A673 (cell line): ENCODE data around the gene KHNYN. TPM values are rescaled to one million over a fixed set of nuclear protein-coding genes. Genes with fewer than 3 reads are reported as not detected.
A peak's percentile ranks its signal among the peaks of the same experiment; 100 is the strongest.

Experiments used
- BruUV-seq: library from RNA; stranded (reverse); fragments of 400-500 nt; replicated peaks from 2 replicates; lab custom pipeline; 2021; lab: Mats Ljungman, UMichigan
- CTCF ChIA-PET: fragments of 300-600 bp; sonication (Branson Sonifier 250); formaldehyde crosslinking; loops from one replicate; lab custom pipeline; 2022; ENCODE audit warnings: antibody characterized with exemption; lab: Charles Lee
- POLR2A ChIA-PET: fragments of 300-600 bp; sonication (Branson Sonifier 250); formaldehyde crosslinking; loops from one replicate; lab custom pipeline; 2022; ENCODE audit warnings: antibody characterized with exemption; ENCODE audit not compliant: low non-redundant PET; lab: Charles Lee
- DNase-seq: peaks from one replicate; pipeline ENCODE4 v3.0.0-alpha.2; 2015; ENCODE audit warnings: low spot score
- H3K27ac ChIP-seq: fragments of 200-600 bp; sonication (generic); 2 replicates; pipeline ENCODE4 v1.5.1; 2016; ENCODE audit warnings: mixed run types, low read depth, mild to moderate bottlenecking, mixed read lengths, antibody characterized with exemption, low read length; ENCODE audit not compliant: poor library complexity, severe bottlenecking
- H3K27me3 ChIP-seq: fragments of 200-600 bp; sonication (generic); replicated peaks from 2 replicates; pipeline ENCODE4 v1.6.1; 2017; ENCODE audit warnings: mixed run types, low read depth, mild to moderate bottlenecking, mixed read lengths, antibody characterized with exemption, low read length; ENCODE audit not compliant: insufficient read depth, poor library complexity
- H3K36me3 ChIP-seq: fragments of 200-600 bp; sonication (generic); 2 replicates; pipeline ENCODE4 v1.6.1; 2016; ENCODE audit warnings: mixed run types, mild to moderate bottlenecking, mixed read lengths, antibody characterized with exemption, low read length; ENCODE audit not compliant: insufficient read depth, poor library complexity, severe bottlenecking
- H3K4me1 ChIP-seq: fragments of 200-600 bp; sonication (generic); 2 replicates; pipeline ENCODE4 v1.6.1; 2017; ENCODE audit warnings: mixed run types, mild to moderate bottlenecking, mixed read lengths, antibody characterized with exemption, low read length; ENCODE audit not compliant: insufficient read depth, poor library complexity, severe bottlenecking
- H3K4me3 ChIP-seq: fragments of 200-600 bp; sonication (generic); 2 replicates; pipeline ENCODE4 v1.5.1; 2016; ENCODE audit warnings: low read depth, mixed run types, mild to moderate bottlenecking, mixed read lengths, low read length; ENCODE audit not compliant: poor library complexity, severe bottlenecking
- H3K9me3 ChIP-seq: fragments of 200-600 bp; sonication (generic); 2 replicates; pipeline ENCODE4 v1.6.1; 2016; ENCODE audit warnings: mixed run types, low read depth, mild to moderate bottlenecking, mixed read lengths, antibody characterized with exemption, low read length; ENCODE audit not compliant: poor library complexity, severe bottlenecking
- CTCF ChIP-seq: fragments of 300-800, 200-600 bp; sonication (generic); conservative IDR thresholded peaks from 2 replicates; pipeline ENCODE4 v1.5.1; 2017; ENCODE audit warnings: low read depth, mild to moderate bottlenecking, antibody characterized with exemption, low read length, moderate library complexity, mixed read lengths
- EZH2 ChIP-seq: fragments of 200-600 bp; sonication (generic); IDR thresholded peaks from 2 replicates; pipeline ENCODE4 v1.6.1; 2017; ENCODE audit warnings: borderline replicate concordance, low read depth, mild to moderate bottlenecking, mixed read lengths, antibody characterized with exemption, low read length; ENCODE audit not compliant: poor library complexity, severe bottlenecking
- intact Hi-C: fragments of 100-400 bp; cut with micrococcal nuclease; formaldehyde crosslinking; loops from one replicate; pipeline ENCODE4 v1.10.0; 2022; ENCODE audit not compliant: unreplicated experiment
- total RNA-seq: library from RNA; stranded (reverse); gene quantifications from 2 replicates; pipeline ENCODE4 v1.2.3, GENCODE V29; 2021

The KHNYN gene
- total RNA-seq, 1 experiment from 2014 or later = 32.7 TPM

- Histone ChIP-seq H3K36me3 (no peaks in the 10 kb centered on the region), H3K4me3 (no peak overlapping the region), H3K4me1 (no peaks in the 10 kb centered on the region), H3K27ac (no peak overlapping the region), H3K27me3 (no peaks in the 10 kb centered on the region), H3K9me3 (no peaks in the 10 kb centered on the region)
- no peak for DNase-seq
- BruUV-seq = no TSS peak
- ChIA-PET CTCF (no interaction called here), POLR2A (no interaction called here)
- intact Hi-C loops = no loop called here
- TF ChIP-seq EZH2 (no peak), CTCF (no peak)
Measured at GRCh38 chr14:24422261-24422660, 7.5 kb upstream of the KHNYN start.

GRCh38 chr14:24422694-24423601 is 6.8 kb upstream of the KHNYN start:
- Histone ChIP-seq H3K4me1 (no peaks in the 10 kb centered on the region), H3K36me3 (no peaks in the 10 kb centered on the region), H3K27me3 (no peaks in the 10 kb centered on the region), H3K27ac (no peak overlapping the region), H3K4me3 (no peak overlapping the region), H3K9me3 (no peaks in the 10 kb centered on the region)
- DNase-seq = no peak
- BruUV-seq = no TSS peak
- no peak for TF ChIP-seq EZH2
- TF ChIP-seq CTCF = no peak
- intact Hi-C loops = no loop called here
- POLR2A ChIA-PET = no interaction called here
- CTCF ChIA-PET = interaction anchor here (1.1 kb wide), 1 partner anchor 9 kb away, joined by 6 read pairs; no protein-coding TSS in a partner anchor

GRCh38 chr14:24425704-24426103 is 4.0 kb upstream of the KHNYN start:
- no peaks in the 10 kb centered on the region for H3K9me3 ChIP-seq
- no peaks in the 10 kb centered on the region for H3K36me3 ChIP-seq
- intact Hi-C loops = no loop called here
- no TSS peak for BruUV-seq
- H3K27ac ChIP-seq = no peak overlapping the region
- POLR2A ChIA-PET = no interaction called here
- CTCF ChIA-PET = no interaction called here
- TF ChIP-seq CTCF = no peak
- H3K4me3 ChIP-seq = no peak overlapping the region
- no peaks in the 10 kb centered on the region for H3K27me3 ChIP-seq
- peaks cover 7% of the 10 kb centered on the region for H3K4me1 ChIP-seq
- DNase-seq = peak; percentile 64
